ENCODE results near the gene ERRFI1.
"Not testable (repeated sequence)": the region's sequence is repeated elsewhere in the genome, so short reads cannot be mapped to it uniquely, and the experiment has no call there.

ERRFI1 gene

DNA sequence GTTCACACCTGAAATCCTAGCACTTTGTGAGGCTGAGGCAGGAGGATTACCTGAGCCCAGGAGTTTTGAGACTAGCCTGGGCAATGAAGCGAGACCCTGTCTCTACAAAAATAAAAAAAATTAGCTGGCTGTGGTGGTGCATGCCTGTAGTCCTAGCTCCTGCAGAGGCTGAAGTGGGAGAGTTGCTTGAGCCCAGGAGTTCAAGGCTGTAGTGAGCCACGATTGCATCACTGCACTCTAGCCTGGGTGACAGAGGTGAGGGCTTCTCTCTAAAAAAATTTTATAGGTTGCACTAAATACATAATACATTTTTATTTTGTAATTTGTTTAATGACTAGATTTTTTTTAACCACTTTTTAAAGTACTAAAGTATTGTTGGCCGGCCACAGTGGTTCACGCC is 58.5 kb downstream of the ERRFI1 start:
- no peak for DNase-seq

- DNase-seq: peak; percentile 12 to 64
Measured at GRCh38 chr1:7967196-7967595, 58.9 kb downstream of the ERRFI1 start.

- DNase-seq: no peak
Measured at GRCh38 chr1:7964476-7964875, 61.6 kb downstream of the ERRFI1 start.

- DNase-seq: not testable (repeated sequence)
Measured at GRCh38 chr1:7963841-7964240, 62.3 kb downstream of the ERRFI1 start.

- DNase-seq: not testable (repeated sequence)
Measured at GRCh38 chr1:7963378-7963730, 62.8 kb downstream of the ERRFI1 start.

- DNase-seq: no peak
Measured at GRCh38 chr1:7962636-7963377, 63.3 kb downstream of the ERRFI1 start.

GRCh38 chr1:7962014-7962335 is 64.1 kb downstream of the ERRFI1 start:
- DNase-seq: peak; percentile 33 to 35
